ENCODE results near the gene ALG6. TPM values are rescaled to one million over a fixed set of nuclear protein-coding genes. Genes with fewer than 3 reads are reported as not detected.
A peak's percentile ranks its signal among the peaks of the same experiment; 100 is the strongest.

Gene ALG6
- total and polyA plus RNA-seq, 2 of the 13 experiments (the other 11 are each of a cell fraction or from before 2014, with no cell fraction given): 6.8 to 8.1 TPM

GRCh38 chr1:63367215-63368103, at the start of gene ALG6 (continued):
- TF ChIP-seq PBX2 (CRISPR knock-in tag; IDR thresholded peaks at IDR 0.05) (no peak), ARID2 (CRISPR knock-in tag; IDR thresholded peaks at IDR 0.05; ENCODE audit: borderline replicate concordance) (no peak), EEA1 (CRISPR knock-in tag; IDR thresholded peaks at IDR 0.05; ENCODE audit: borderline replicate concordance) (no peak; the same call in 1 of the 2 replicates), ZNF772 (CRISPR knock-in tag; IDR thresholded peaks at IDR 0.05) (peak; percentile 25; the same call in 1 of the 2 replicates), ARID5B (CRISPR knock-in tag; IDR thresholded peaks at IDR 0.05) (no peak; the same call in 1 of the 2 replicates), REL (CRISPR knock-in tag; conservative IDR thresholded peaks at IDR 0.05) (no peak), TFDP1 (CRISPR knock-in tag; IDR thresholded peaks at IDR 0.05; ENCODE audit: borderline replicate concordance) (peak; percentile 72; the same call in 1 of the 2 replicates), U2AF2 (IDR thresholded peaks at IDR 0.05; ENCODE audit: low read depth, low read length) (no peak), ZNF569 (CRISPR knock-in tag; IDR thresholded peaks at IDR 0.05; ENCODE audit: borderline replicate concordance) (no peak), RNF2 (conservative IDR thresholded peaks at IDR 0.05; ENCODE audit: low read depth) (peak; percentile 71; the same call in 1 of the 2 replicates), ZSCAN22 (CRISPR knock-in tag; IDR thresholded peaks at IDR 0.05) (no peak), HHEX (CRISPR knock-in tag; IDR thresholded peaks at IDR 0.05) (no peak), HMGA1 (CRISPR knock-in tag; conservative IDR thresholded peaks at IDR 0.05) (no peak), SOX13 (IDR thresholded peaks at IDR 0.05) (no peak), SOX13 (CRISPR knock-in tag; conservative IDR thresholded peaks at IDR 0.05 in 1 of 2, IDR thresholded peaks at IDR 0.05 in 1 of 2) (no peak; a peak in 1 of 4 replicates), THAP8 (CRISPR knock-in tag; IDR thresholded peaks at IDR 0.05; ENCODE audit: borderline replicate concordance) (peak; percentile 35; the same call in 1 of the 2 replicates), NCOR1 (IDR thresholded peaks at IDR 0.05; ENCODE audit: borderline replicate concordance, low read length) (no peak), ZBTB21 (CRISPR knock-in tag; IDR thresholded peaks at IDR 0.05) (no peak), ZNF781 (CRISPR knock-in tag; IDR thresholded peaks at IDR 0.05; ENCODE audit: borderline replicate concordance, not compliant biosample characterization) (peak; percentile 81), ZNF234 (CRISPR knock-in tag; conservative IDR thresholded peaks at IDR 0.05) (0 out of 2 replicates have a peak, but pooled peaks have one; percentile 17), ZNF615 (CRISPR knock-in tag; IDR thresholded peaks at IDR 0.05; ENCODE audit: borderline replicate concordance) (no peak)
